Measurements from ENCODE around the gene FNDC10.

DNA sequence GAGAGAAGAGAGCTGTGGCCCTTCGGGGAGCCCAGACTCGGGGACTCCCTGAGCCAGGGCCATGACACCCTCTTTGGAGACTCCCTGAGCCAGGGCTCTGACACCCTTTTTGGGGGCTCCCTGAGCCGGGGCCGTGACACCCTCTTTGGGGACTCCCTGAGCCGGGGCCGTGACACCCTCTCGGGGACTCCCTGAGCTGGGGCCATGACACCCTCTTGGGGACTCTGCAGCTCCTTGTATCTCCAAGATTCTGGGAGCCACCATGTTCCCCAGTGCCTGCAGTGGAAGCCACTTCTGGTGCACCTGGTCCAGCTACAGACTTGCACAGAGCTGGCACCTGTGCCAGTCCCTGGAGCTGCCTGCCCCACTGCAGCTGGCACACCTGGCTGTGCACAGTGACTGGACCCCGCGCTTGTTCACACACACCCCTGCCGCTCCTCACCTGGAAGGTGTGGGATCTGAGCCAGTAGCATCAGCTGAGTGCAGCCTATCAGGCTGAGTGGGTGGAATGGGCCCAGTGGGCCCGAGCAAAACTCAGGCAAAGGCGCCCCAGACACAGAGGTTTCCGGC is 21.5 kb downstream of the FNDC10 start:
- no peak for TF ChIP-seq POLR2A (IDR thresholded peaks at IDR 0.05)
- TF ChIP-seq, protein P1, sequence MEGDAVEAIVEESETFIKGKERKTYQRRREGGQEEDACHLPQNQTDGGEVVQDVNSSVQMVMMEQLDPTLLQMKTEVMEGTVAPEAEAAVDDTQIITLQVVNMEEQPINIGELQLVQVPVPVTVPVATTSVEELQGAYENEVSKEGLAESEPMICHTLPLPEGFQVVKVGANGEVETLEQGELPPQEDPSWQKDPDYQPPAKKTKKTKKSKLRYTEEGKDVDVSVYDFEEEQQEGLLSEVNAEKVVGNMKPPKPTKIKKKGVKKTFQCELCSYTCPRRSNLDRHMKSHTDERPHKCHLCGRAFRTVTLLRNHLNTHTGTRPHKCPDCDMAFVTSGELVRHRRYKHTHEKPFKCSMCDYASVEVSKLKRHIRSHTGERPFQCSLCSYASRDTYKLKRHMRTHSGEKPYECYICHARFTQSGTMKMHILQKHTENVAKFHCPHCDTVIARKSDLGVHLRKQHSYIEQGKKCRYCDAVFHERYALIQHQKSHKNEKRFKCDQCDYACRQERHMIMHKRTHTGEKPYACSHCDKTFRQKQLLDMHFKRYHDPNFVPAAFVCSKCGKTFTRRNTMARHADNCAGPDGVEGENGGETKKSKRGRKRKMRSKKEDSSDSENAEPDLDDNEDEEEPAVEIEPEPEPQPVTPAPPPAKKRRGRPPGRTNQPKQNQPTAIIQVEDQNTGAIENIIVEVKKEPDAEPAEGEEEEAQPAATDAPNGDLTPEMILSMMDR (IDR thresholded peaks at IDR 0.05), result no peak
